Measurements from ENCODE around the gene NANS. TPM values are rescaled to one million over a fixed set of nuclear protein-coding genes. Genes with fewer than 3 reads are reported as not detected.
A peak's percentile ranks its signal among the peaks of the same experiment; 100 is the strongest.

Gene NANS
- total and polyA plus RNA-seq, 2 of the 13 experiments (the other 11 are each of a cell fraction or from before 2014, with no cell fraction given): 86.9 to 203 TPM

GRCh38 chr9:98074115-98074990, 17.8 kb downstream of the NANS start (continued):
- TF ChIP-seq MNT (IDR thresholded peaks at IDR 0.05) (no peak), ZGPAT (CRISPR knock-in tag; IDR thresholded peaks at IDR 0.05) (0 out of 2 replicates have a peak, but pooled peaks have one; percentile 23), ZBTB3 (CRISPR knock-in tag; IDR thresholded peaks at IDR 0.05; ENCODE audit: borderline replicate concordance, low read depth) (no peak), ATF7 (IDR thresholded peaks at IDR 0.05) (no peak), ATF7 (CRISPR knock-in tag; IDR thresholded peaks at IDR 0.05) (no peak), CTCF (CRISPR knock-in tag; IDR thresholded peaks at IDR 0.05) (peak; percentile 87), ZFP62 (CRISPR knock-in tag; IDR thresholded peaks at IDR 0.05) (no peak), ZNF20 (CRISPR knock-in tag; IDR thresholded peaks at IDR 0.05) (no peak), ZBED4 (CRISPR knock-in tag; IDR thresholded peaks at IDR 0.05; ENCODE audit: borderline replicate concordance) (no peak), KDM4B (CRISPR knock-in tag; IDR thresholded peaks at IDR 0.05) (0 out of 2 replicates have a peak, but pooled peaks have one; percentile 20), TGIF2 (CRISPR knock-in tag; IDR thresholded peaks at IDR 0.05) (no peak), ZNF260 (CRISPR knock-in tag; IDR thresholded peaks at IDR 0.05; ENCODE audit: borderline replicate concordance, low read depth) (no peak), SCMH1 (CRISPR knock-in tag; IDR thresholded peaks at IDR 0.05; ENCODE audit: borderline replicate concordance) (no peak), POLR2G (IDR thresholded peaks at IDR 0.05; ENCODE audit: low read depth, low read length) (no peak), TOE1 (CRISPR knock-in tag; IDR thresholded peaks at IDR 0.05) (no peak), ZNF335 (CRISPR knock-in tag; IDR thresholded peaks at IDR 0.05) (no peak), CHD2 (IDR thresholded peaks at IDR 0.05; ENCODE audit: low read depth, low read length) (no peak), ZNF326 (CRISPR knock-in tag; IDR thresholded peaks at IDR 0.05; ENCODE audit: borderline replicate concordance) (no peak), KDM3A (CRISPR knock-in tag; IDR thresholded peaks at IDR 0.05; ENCODE audit: low read depth) (0 out of 2 replicates have a peak, but pooled peaks have one; percentile 33), ZFP36L1 (CRISPR knock-in tag; IDR thresholded peaks at IDR 0.05) (no peak), NR2C2 (CRISPR knock-in tag; IDR thresholded peaks at IDR 0.05; ENCODE audit: borderline replicate concordance) (no peak), KMT2A (CRISPR knock-in tag; IDR thresholded peaks at IDR 0.05) (0 out of 2 replicates have a peak, but pooled peaks have one; percentile 24)

Measured in HepG2 (cell line).